GM12878 (cell line): ENCODE measurements around the gene USF1. TPM values are rescaled to one million over a fixed set of nuclear protein-coding genes. Genes with fewer than 3 reads are reported as not detected.

Source experiments
- ATAC-seq: fragments of 200-7000 bp; cut with Tn5 transposase; 3 replicates; pipeline ENCODE4 v1.9.1; 2020; ENCODE audit warnings: mild to moderate bottlenecking, moderate library complexity
- BruUV-seq: library from RNA; stranded (reverse); fragments of 400-500 nt; replicated peaks from 2 replicates; lab custom pipeline; 2021; lab: Mats Ljungman, UMichigan
- CTCF ChIA-PET: fragments of 300-600 bp; sonication (Branson Sonifier 250); formaldehyde crosslinking; extraction: SDS; loops from one replicate; lab custom pipeline; 2021; ENCODE audit warnings: inconsistent platforms; lab: Yijun Ruan, JAX
- POLR2A ChIA-PET: fragments of 350-600 bp; formaldehyde crosslinking; extraction: SDS; loops from one replicate; lab custom pipeline; 2021; ENCODE audit warnings: inconsistent platforms; lab: Charles Lee
- RAD21 ChIA-PET: fragments of 300-600 bp; sonication (Branson Sonifier 250); formaldehyde crosslinking; loops from one replicate; lab custom pipeline; 2023; ENCODE audit warnings: antibody characterized with exemption; ENCODE audit not compliant: unreplicated experiment; lab: Charles Lee
- SMC1A ChIA-PET: fragments of 300-600 bp; sonication (Branson Sonifier 250); formaldehyde crosslinking; loops from one replicate; lab custom pipeline; 2023; ENCODE audit not compliant: unreplicated experiment, uncharacterized antibody; lab: Charles Lee
- DNase-seq: peaks from one replicate; pipeline ENCODE4 v3.0.0-alpha.2; 2011; ENCODE audit warnings: low read depth, low spot score
- FAIRE-seq: peaks from 3 replicates; lab custom pipeline; 2011; peaks lifted over from hg19 to GRCh38; lab: Jason Lieb, UNC
- H2AFZ ChIP-seq: 2 replicates; pipeline ENCODE4 v1.6.0; 2011; ENCODE audit warnings: low read depth, low read length, control low read depth; ENCODE audit not compliant: control insufficient read depth
- H3K27ac ChIP-seq: 2 replicates; pipeline ENCODE4 v1.5.1; 2011; ENCODE audit warnings: control low read depth; ENCODE audit not compliant: control insufficient read depth, insufficient read depth
- H3K27me3 ChIP-seq, 2 experiments: replicated peaks in 1 of 2; 2 replicates each; pipeline versions ENCODE4 v1.6.0 to v1.6.1; 2011; ENCODE audit warnings: low read length in 1 of 2; ENCODE audit not compliant: control insufficient read depth in 2 of 2, insufficient read depth in 2 of 2
- H3K36me3 ChIP-seq, 2 experiments: 2 replicates each; pipeline ENCODE4 v1.5.1; 2011; ENCODE audit warnings: low read length in 1 of 2; ENCODE audit not compliant: control insufficient read depth in 2 of 2, insufficient read depth in 2 of 2
- H3K4me1 ChIP-seq: 2 replicates; pipeline ENCODE4 v1.6.1; 2011; ENCODE audit warnings: mild to moderate bottlenecking, low read length, moderate library complexity, mixed read lengths; ENCODE audit not compliant: control insufficient read depth, insufficient read depth
- H3K4me2 ChIP-seq: 2 replicates; pipeline ENCODE4 v1.6.0; 2011; ENCODE audit warnings: control low read depth; ENCODE audit not compliant: control insufficient read depth, insufficient read depth
- H3K4me3 ChIP-seq: fragments of 200-600 bp; sonication (generic); 2 replicates; pipeline ENCODE4 v1.5.1; 2016
- H3K79me2 ChIP-seq: 2 replicates; pipeline ENCODE4 v1.6.0; 2011; ENCODE audit warnings: low read length; ENCODE audit not compliant: control insufficient read depth, insufficient read depth
- H3K9ac ChIP-seq: 2 replicates; pipeline ENCODE4 v1.8.0; 2011; ENCODE audit warnings: low read length, control low read depth, mixed read lengths; ENCODE audit not compliant: control insufficient read depth, insufficient read depth
- H3K9me3 ChIP-seq: replicated peaks from 3 replicates; pipeline ENCODE4 v1.5.1; 2011; ENCODE audit warnings: mild to moderate bottlenecking, low read length; ENCODE audit not compliant: control insufficient read depth, insufficient read depth
- H4K20me1 ChIP-seq: 2 replicates; pipeline ENCODE4 v1.6.0; 2011; ENCODE audit not compliant: control insufficient read depth, insufficient read depth
- ATF2 ChIP-seq: IDR thresholded peaks from 2 replicates; pipeline ENCODE4 v1.6.1; 2012; ENCODE audit warnings: low read length, inconsistent platforms
- CBX3 ChIP-seq: fragments of 200-600 bp; sonication (generic); IDR thresholded peaks from 2 replicates; pipeline ENCODE4 v1.6.1; 2016; ENCODE audit warnings: low read depth, borderline replicate concordance
- CREM ChIP-seq: IDR thresholded peaks from 2 replicates; pipeline ENCODE4 v1.6.1; 2014; ENCODE audit warnings: antibody characterized with exemption, low read depth
- DPF2 ChIP-seq: fragments of 450-650 bp; IDR thresholded peaks from 2 replicates; pipeline ENCODE4 v1.6.1; 2017; ENCODE audit warnings: mild to moderate bottlenecking
- ESRRA ChIP-seq: IDR thresholded peaks from 2 replicates; pipeline ENCODE4 v1.6.1; 2012; ENCODE audit warnings: mild to moderate bottlenecking, low read length, improper control_type of control experiment
- KLF5 ChIP-seq: fragments of 450-650 bp; IDR thresholded peaks from 2 replicates; pipeline ENCODE4 v1.6.1; 2014; ENCODE audit warnings: mild to moderate bottlenecking; ENCODE audit not compliant: partially characterized antibody
- MTA3 ChIP-seq: IDR thresholded peaks from 2 replicates; pipeline ENCODE4 v1.6.1; 2012; ENCODE audit warnings: low read length, inconsistent platforms, borderline replicate concordance
- MYC ChIP-seq: IDR thresholded peaks from 2 replicates; pipeline ENCODE4 v1.6.1; 2011; ENCODE audit warnings: mild to moderate bottlenecking, low read length, moderate library complexity, inconsistent platforms; ENCODE audit not compliant: insufficient read depth, insufficient replicate concordance, insufficient read length, severe bottlenecking
- PBX3 ChIP-seq: IDR thresholded peaks from 2 replicates; pipeline ENCODE4 v1.6.1; 2011; ENCODE audit warnings: mild to moderate bottlenecking, low read depth, low read length, moderate library complexity; ENCODE audit not compliant: insufficient replicate concordance
- POLR2A ChIP-seq: IDR thresholded peaks from 2 replicates; pipeline ENCODE4 v1.6.1; 2011; ENCODE audit warnings: low read depth, mild to moderate bottlenecking, low read length
- SMC3 ChIP-seq: IDR thresholded peaks from 2 replicates; pipeline ENCODE4 v1.6.1; 2011; ENCODE audit warnings: low read length, improper control_type of control experiment, borderline replicate concordance
- SREBF1 ChIP-seq: IDR thresholded peaks from 2 replicates; pipeline ENCODE4 v1.6.1; 2012; ENCODE audit warnings: mild to moderate bottlenecking, low read length
- WGBS: methylation state at CpG from one replicate; pipeline ENCODE4 v1.1.6; 2016; ENCODE audit warnings: low lambda C conversion rate; ENCODE audit not compliant: insufficient replicate concordance, insufficient coverage; ENCODE audit errors: missing lambda C conversion rate; 5-methylcytosine and 5-hydroxymethylcytosine counted together
- in situ Hi-C: fragments of 300-500 bp; cut with MboI; formaldehyde crosslinking; loops from 9 replicates; pipeline ENCODE4 v1.14.3; 2018; ENCODE audit warnings: mixed read lengths
- intact Hi-C: fragments of 100-400 bp; cut with micrococcal nuclease; formaldehyde crosslinking; loops from one replicate; pipeline ENCODE4 v1.14.2; 2022; ENCODE audit not compliant: unreplicated experiment
- polyA plus RNA-seq, 11 experiments: library from polyadenylated mRNA; depleted of rRNA in 4 of 11; unstranded in 6 of 11; stranded (reverse) in 5 of 11; fragments of >200 nt; fragmentation: Nextera tagmentation in 4 of 11; fragmentation: Illumina TruSeq in 1 of 11; extraction: Ambion mirVana in 4 of 11; extraction: Trizol in 1 of 11; gene quantifications; 1 replicate in 1 of 11; 2 replicates in 10 of 11; pipeline versions ENCODE4 v1.2.1 to v1.2.3, GENCODE V29; 2011 to 2016; ENCODE audit warnings: inconsistent platforms in 2 of 11, missing spikeins in 2 of 11, low read depth in 1 of 11
- total RNA-seq, 4 experiments: library from RNA; depleted of rRNA in 3 of 4; stranded (reverse); fragments of >200 nt in 3 of 4; fragmentation: Illumina TruSeq in 1 of 4; extraction: Trizol in 1 of 4; gene quantifications; 2 replicates each; pipeline versions ENCODE4 v1.2.1 to v1.2.3, GENCODE V29; 2013 to 2021
- TF ChIP-seq, protein P1 (sequence below): fragments of 450-650 bp; IDR thresholded peaks from 2 replicates; pipeline ENCODE4 v1.6.1; 2018; ENCODE audit warnings: borderline replicate concordance, mild to moderate bottlenecking; ENCODE audit not compliant: partially characterized antibody
- TF ChIP-seq, protein P2 (sequence below): IDR thresholded peaks from 2 replicates; pipeline ENCODE4 v1.6.1; 2011; ENCODE audit warnings: borderline replicate concordance, low read depth, mild to moderate bottlenecking, moderate library complexity, low read length; ENCODE audit not compliant: insufficient read depth, poor library complexity, severe bottlenecking

The USF1 gene
- total and polyA plus RNA-seq, 10 of the 15 experiments (the other 5 are each of a cell fraction or from before 2014, with no cell fraction given), result 9.4 to 92.1 (median 53.5) TPM

- TF ChIP-seq ATF2, result peak; percentile 75; the same call in 1 of the 2 replicates
- TF ChIP-seq, protein P1, sequence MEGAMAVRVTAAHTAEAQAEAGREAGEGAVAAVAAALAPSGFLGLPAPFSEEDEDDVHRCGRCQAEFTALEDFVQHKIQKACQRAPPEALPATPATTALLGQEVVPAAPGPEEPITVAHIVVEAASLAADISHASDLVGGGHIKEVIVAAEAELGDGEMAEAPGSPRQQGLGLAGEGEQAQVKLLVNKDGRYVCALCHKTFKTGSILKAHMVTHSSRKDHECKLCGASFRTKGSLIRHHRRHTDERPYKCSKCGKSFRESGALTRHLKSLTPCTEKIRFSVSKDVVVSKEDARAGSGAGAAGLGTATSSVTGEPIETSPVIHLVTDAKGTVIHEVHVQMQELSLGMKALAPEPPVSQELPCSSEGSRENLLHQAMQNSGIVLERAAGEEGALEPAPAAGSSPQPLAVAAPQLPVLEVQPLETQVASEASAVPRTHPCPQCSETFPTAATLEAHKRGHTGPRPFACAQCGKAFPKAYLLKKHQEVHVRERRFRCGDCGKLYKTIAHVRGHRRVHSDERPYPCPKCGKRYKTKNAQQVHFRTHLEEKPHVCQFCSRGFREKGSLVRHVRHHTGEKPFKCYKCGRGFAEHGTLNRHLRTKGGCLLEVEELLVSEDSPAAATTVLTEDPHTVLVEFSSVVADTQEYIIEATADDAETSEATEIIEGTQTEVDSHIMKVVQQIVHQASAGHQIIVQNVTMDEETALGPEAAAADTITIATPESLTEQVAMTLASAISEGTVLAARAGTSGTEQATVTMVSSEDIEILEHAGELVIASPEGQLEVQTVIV, result peak; percentile 56
- no peak for TF ChIP-seq ESRRA
- peak; percentile 84 for TF ChIP-seq DPF2
- no peak for TF ChIP-seq MYC
- no peak for TF ChIP-seq SREBF1
These were observed 24.0 kb upstream of the USF1 start, which contains the start of gene ARHGAP30 (continued) for GRCh38 chr1:161069731-161070270.

- Histone ChIP-seq H3K79me2 (peaks cover 52% of the 10 kb centered on the region), H3K4me3 (peak overlapping the region; percentile 94), H3K9me3 (no peaks in the 10 kb centered on the region), H3K27ac (peak overlapping the region; percentile 98), H3K9ac (peak overlapping the region; percentile 98), H3K27me3 (no peaks in the 10 kb centered on the region), H3K4me2 (peak overlapping the region; percentile 99), H3K4me1 (peaks cover 20% of the 10 kb centered on the region)
- intact Hi-C loops (loop anchor here (2.0 kb wide), 2 partner anchors 56 to 76 kb away; no protein-coding TSS in a partner anchor), in situ Hi-C loops (no loop called here)
- WGBS, result 2% methylated on average over 9 of the region's 9 CpGs
- RAD21 ChIA-PET, result interaction anchor here (0.7 to 7.1 kb wide), 22 partner anchors 21 to 234 kb away, joined by 3 to 107 read pairs (median 4); partner anchors contain the start of genes DEDD, F11R, KLHDC9 and NIT1
- SMC1A ChIA-PET, result interaction anchor here (0.5 to 9.0 kb wide), 20 partner anchors 9 to 272 kb away, joined by 3 to 134 read pairs (median 4); partner anchors contain the start of genes F11R, KLHDC9, NIT1 and PFDN2
- FAIRE-seq (no peak), ATAC-seq (peak; percentile 5)
- no peak for TF ChIP-seq PBX3
- TF ChIP-seq CREM, result no peak
- peak; percentile 1; the same call in 1 of the 2 replicates for TF ChIP-seq POLR2A
- no peak for TF ChIP-seq SMC3
- TF ChIP-seq KLF5, result no peak
- 0 out of 2 replicates have a peak, but pooled peaks have one; percentile 9 for TF ChIP-seq MTA3
- TF ChIP-seq CBX3, result no peak
- TF ChIP-seq, protein P2, sequence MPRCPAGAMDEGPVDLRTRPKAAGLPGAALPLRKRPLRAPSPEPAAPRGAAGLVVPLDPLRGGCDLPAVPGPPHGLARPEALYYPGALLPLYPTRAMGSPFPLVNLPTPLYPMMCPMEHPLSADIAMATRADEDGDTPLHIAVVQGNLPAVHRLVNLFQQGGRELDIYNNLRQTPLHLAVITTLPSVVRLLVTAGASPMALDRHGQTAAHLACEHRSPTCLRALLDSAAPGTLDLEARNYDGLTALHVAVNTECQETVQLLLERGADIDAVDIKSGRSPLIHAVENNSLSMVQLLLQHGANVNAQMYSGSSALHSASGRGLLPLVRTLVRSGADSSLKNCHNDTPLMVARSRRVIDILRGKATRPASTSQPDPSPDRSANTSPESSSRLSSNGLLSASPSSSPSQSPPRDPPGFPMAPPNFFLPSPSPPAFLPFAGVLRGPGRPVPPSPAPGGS, result no peak
- TF ChIP-seq, all 136 proteins: peak for 2
- no TSS peak for BruUV-seq
- peaks cover 11% of the 10 kb centered on the region; the same call in 1 of the 2 replicates for H4K20me1 ChIP-seq
- no peak for DNase-seq
- no peak overlapping the region for H2AFZ ChIP-seq
- CTCF ChIA-PET, result interaction anchor here (0.7 to 8.6 kb wide), 14 partner anchors 10 to 274 kb away, joined by 3 to 111 read pairs (median 7); partner anchors contain the start of genes F11R, KLHDC9, NECTIN4 and TSTD1
- 0 out of 4 replicates have a peak, but pooled peaks cover 0 to 9% of the 10 kb centered on the region in 2 experiments for H3K36me3 ChIP-seq
- POLR2A ChIA-PET, result interaction anchor here (0.6 to 6.8 kb wide), 26 partner anchors 8 to 274 kb away, joined by 3 to 139 read pairs (median 6); partner anchors contain the start of genes DEDD, F11R, KLHDC9 and LY9
These were observed 23.5 kb upstream of the USF1 start for GRCh38 chr1:161069241-161069640.
